Measurements from ENCODE around the gene FAAP100. TPM values are rescaled to one million over a fixed set of nuclear protein-coding genes. Genes with fewer than 3 reads are reported as not detected.
A peak's percentile ranks its signal among the peaks of the same experiment; 100 is the strongest.

Gene FAAP100
- total RNA-seq, 6 donors from 2014 or later = 22.0 to 70.2 (median 32.5) TPM

DNA sequence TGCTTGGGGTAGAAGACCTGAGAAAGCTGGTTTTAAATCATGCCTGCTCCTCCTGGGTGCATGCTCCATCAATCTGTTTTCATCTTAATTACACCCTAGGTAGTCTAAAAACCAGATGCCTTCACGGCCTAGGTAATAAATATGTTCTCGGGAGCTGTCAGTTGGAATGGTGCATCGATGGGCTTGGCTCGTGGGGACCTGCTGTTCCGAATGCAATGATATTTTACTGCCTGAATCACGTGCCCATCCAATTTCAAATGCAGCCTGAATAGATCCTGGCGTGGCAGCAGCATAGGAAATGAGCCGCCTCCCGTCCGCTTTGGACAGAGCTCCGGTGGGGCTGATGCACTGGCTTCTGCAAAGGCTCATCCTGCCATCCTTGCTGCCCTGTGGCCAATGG is 18.8 kb upstream of the FAAP100 start:
- Histone ChIP-seq H3K36me3 (peaks cover 23 to 88% (median 70%) of the 10 kb centered on the region in 4 donors), H3K9me3 (no peaks in the 10 kb centered on the region), H3K4me1 (peaks cover 17 to 20% (median 19%) of the 10 kb centered on the region in 4 donors), H3K4me3 (no peak overlapping the region), H3K27me3 (no peaks in the 10 kb centered on the region), H3K27ac (no peak overlapping the region)
- WGBS, 2 donors = 91 to 92% methylated on average over 11 of the region's 11 CpGs
- TF ChIP-seq EP300 (IDR thresholded peaks at IDR 0.05) = no peak
- no peak for TF ChIP-seq POLR2AphosphoS5 (IDR thresholded peaks at IDR 0.05)
- TF ChIP-seq POLR2A (IDR thresholded peaks at IDR 0.05) = no peak
- TF ChIP-seq, protein P1, sequence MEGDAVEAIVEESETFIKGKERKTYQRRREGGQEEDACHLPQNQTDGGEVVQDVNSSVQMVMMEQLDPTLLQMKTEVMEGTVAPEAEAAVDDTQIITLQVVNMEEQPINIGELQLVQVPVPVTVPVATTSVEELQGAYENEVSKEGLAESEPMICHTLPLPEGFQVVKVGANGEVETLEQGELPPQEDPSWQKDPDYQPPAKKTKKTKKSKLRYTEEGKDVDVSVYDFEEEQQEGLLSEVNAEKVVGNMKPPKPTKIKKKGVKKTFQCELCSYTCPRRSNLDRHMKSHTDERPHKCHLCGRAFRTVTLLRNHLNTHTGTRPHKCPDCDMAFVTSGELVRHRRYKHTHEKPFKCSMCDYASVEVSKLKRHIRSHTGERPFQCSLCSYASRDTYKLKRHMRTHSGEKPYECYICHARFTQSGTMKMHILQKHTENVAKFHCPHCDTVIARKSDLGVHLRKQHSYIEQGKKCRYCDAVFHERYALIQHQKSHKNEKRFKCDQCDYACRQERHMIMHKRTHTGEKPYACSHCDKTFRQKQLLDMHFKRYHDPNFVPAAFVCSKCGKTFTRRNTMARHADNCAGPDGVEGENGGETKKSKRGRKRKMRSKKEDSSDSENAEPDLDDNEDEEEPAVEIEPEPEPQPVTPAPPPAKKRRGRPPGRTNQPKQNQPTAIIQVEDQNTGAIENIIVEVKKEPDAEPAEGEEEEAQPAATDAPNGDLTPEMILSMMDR (IDR thresholded peaks at IDR 0.05) = no peak
- ATAC-seq (ENCODE audit: low FRiP score in 2 of 2) (no peak), DNase-seq (no peak)

DNA sequence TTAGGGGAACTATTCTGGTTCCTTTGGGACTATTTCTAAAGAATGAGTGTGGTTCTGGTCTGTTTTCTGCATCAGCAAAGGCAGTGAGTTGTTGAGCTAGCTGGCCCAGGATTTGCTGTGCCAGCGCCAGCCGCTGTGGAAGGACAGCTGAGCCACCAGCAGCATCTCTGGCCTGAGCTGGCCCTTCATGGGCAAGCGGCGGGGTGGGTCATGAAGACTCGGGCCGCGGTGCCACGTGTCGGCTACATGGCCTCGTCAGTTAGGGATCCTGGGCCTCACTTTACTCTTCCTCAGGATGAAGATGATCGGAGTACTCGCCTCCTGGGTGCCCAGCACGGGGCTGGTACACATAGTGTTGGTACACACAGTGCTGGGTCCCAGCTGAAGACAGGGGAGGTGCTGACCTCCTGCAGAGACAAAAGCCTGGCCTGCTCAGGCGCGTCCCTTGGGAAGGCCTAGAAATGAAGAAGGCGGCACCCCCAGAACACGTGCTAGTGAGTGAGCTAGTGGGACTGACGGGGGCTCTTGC is 17.9 kb upstream of the FAAP100 start:
- Histone ChIP-seq H3K4me1 (peaks cover 21 to 29% (median 25%) of the 10 kb centered on the region in 4 donors), H3K4me3 (no peak overlapping the region), H3K36me3 (peaks cover 29 to 90% (median 71%) of the 10 kb centered on the region in 4 donors), H3K27ac (no peak overlapping the region), H3K27me3 (no peaks in the 10 kb centered on the region), H3K9me3 (no peaks in the 10 kb centered on the region)
- 94 to 98% methylated on average over 7 to 18 of the region's 18 CpGs for WGBS, 2 donors
- DNase-seq (no peak), ATAC-seq (ENCODE audit: low FRiP score in 2 of 2) (no peak)
- TF ChIP-seq POLR2A (IDR thresholded peaks at IDR 0.05) = no peak
- no peak for TF ChIP-seq EP300 (IDR thresholded peaks at IDR 0.05)
- TF ChIP-seq POLR2AphosphoS5 (IDR thresholded peaks at IDR 0.05) = no peak
- TF ChIP-seq, protein P1 (IDR thresholded peaks at IDR 0.05) = no peak

DNA sequence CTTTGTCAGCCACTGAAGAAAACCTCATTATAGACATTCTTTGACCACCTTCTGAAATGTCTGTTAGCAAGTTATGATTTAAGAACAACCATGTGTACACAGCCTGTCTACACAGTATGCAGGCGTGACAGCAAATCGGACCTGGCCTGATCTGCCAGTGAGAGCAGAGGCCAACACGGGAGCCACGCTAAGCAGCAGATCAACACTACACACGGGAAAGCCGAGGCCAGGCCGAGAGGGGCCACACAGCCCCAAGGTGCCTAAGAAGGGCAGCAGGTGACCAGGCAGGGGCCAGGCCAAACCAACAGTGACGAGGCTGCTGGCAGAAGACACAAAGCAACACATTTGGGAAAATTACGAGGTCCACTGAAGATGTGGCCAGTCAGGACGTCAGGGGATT is 16.3 kb upstream of the FAAP100 start:
- whole genome bisulfite sequencing, 2 donors = 89 to 92% methylated on average over 10 of the region's 10 CpGs
- Histone ChIP-seq H3K4me1 (peaks cover 21 to 35% (median 27%) of the 10 kb centered on the region in 4 donors), H3K9me3 (no peaks in the 10 kb centered on the region), H3K27me3 (no peaks in the 10 kb centered on the region), H3K4me3 (no peak overlapping the region), H3K27ac (peak overlapping the region in 1 of 4 donors; percentile 76), H3K36me3 (peaks cover 37 to 93% (median 78%) of the 10 kb centered on the region in 4 donors)
- TF ChIP-seq POLR2AphosphoS5 (IDR thresholded peaks at IDR 0.05) (no peak), POLR2A (IDR thresholded peaks at IDR 0.05) (no peak), EP300 (IDR thresholded peaks at IDR 0.05) (no peak)
- TF ChIP-seq, protein P1 (IDR thresholded peaks at IDR 0.05) = no peak
- DNase-seq (no peak), ATAC-seq (ENCODE audit: low FRiP score in 2 of 2) (no peak)

DNA sequence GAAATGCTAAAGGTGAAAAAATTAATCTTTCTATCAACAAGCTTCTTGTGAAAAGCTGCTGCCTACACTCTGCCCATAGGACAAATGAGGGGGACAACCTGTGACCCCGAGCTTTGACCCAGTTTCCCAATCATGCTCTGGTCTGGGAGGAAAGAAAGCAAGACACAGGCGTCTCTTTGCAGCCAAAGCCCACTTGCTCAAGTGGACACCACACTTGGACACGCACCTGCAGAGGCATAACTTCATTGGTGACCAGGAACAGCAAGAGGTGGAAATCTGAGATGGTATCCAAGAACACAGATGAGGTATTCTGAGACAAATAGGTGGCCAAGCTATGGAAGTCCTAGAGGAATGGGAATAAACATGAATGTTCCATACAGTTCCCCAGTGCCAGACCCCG is 15.0 kb upstream of the FAAP100 start:
- Histone ChIP-seq H3K27me3 (no peaks in the 10 kb centered on the region), H3K4me1 (peaks cover 21 to 35% (median 27%) of the 10 kb centered on the region in 4 donors), H3K36me3 (peaks cover 37 to 96% (median 84%) of the 10 kb centered on the region in 4 donors), H3K27ac (peak overlapping the region; percentile 63 to 79 (median 74)), H3K4me3 (peak overlapping the region in 1 of 4 donors; percentile 17), H3K9me3 (no peaks in the 10 kb centered on the region)
- 44 to 51% methylated on average over 4 of the region's 4 CpGs for WGBS, 2 donors
- DNase-seq (no peak), ATAC-seq (ENCODE audit: low FRiP score in 2 of 2) (no peak)
- no peak for TF ChIP-seq EP300 (IDR thresholded peaks at IDR 0.05)
- no peak for TF ChIP-seq POLR2A (IDR thresholded peaks at IDR 0.05)
- TF ChIP-seq, protein P1 (IDR thresholded peaks at IDR 0.05) = no peak
- no peak for TF ChIP-seq POLR2AphosphoS5 (IDR thresholded peaks at IDR 0.05)

Data from upper lobe of left lung (tissue), 6 donors.